Measurements from ENCODE around the gene COL8A2. TPM values are rescaled to one million over a fixed set of nuclear protein-coding genes. Genes with fewer than 3 reads are reported as not detected.

The COL8A2 gene
- total and polyA plus RNA-seq, 2 donors (not counting 3 experiments of a cell fraction or from before 2014, with no cell fraction given): 1.2 to 1.3 TPM

DNA sequence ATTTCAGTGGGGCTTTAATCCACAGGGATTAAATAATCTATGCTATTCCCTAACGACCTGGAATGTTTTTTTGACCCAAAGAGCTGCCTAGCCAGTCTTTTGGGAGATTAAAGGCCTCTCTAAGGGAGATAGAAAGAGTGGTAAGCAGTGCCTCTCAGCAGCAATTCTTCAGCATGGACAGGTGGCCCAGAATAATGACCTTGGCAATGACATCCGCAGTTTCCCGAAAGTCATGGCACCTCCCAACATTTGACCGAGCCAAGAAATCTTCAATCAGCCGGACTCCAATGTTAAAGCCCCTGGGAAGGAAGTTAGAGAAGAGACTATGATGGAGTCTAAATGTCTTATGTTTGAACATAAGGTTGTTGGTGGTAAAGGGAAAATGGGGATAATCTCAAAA lies 14.5 kb upstream of the COL8A2 start:
- FAIRE-seq: no peak
- peaks cover 4 to 11% of the 10 kb centered on the region in 2 experiments for H3K36me3 ChIP-seq (ENCODE audit: control insufficient read depth in 2 of 2, extremely low read depth in 1 of 2, insufficient read depth in 2 of 2, low read length in 2 of 2)
- TF ChIP-seq POLR2A (IDR thresholded peaks at IDR 0.05; ENCODE audit: low read depth, low read length): no peak
- TF ChIP-seq POLR2AphosphoS5 (IDR thresholded peaks at IDR 0.05; ENCODE audit: insufficient read depth, low read depth, low read length): no peak
- no peak for TF ChIP-seq FOS (IDR thresholded peaks at IDR 0.05; ENCODE audit: borderline replicate concordance, insufficient read depth, low read length)
- intact Hi-C loops (cut with micrococcal nuclease): no loop called here
- H3K27me3 ChIP-seq (ENCODE audit: control insufficient read depth in 2 of 2, insufficient read depth in 2 of 2, low read length in 2 of 2): no peaks in the 10 kb centered on the region
- no TSS peak for BruUV-seq (replicated peaks)
- H3K9me1 ChIP-seq (replicated peaks; ENCODE audit: control insufficient read depth, extremely low read depth, insufficient read depth, low read length): no peaks in the 10 kb centered on the region
- no peak overlapping the region for H3K4me2 ChIP-seq (ENCODE audit: insufficient read depth, low read length)
- H3K79me2 ChIP-seq (ENCODE audit: control insufficient read depth, insufficient read depth, low read length): peaks cover 36% of the 10 kb centered on the region
- no peaks in the 10 kb centered on the region for H3K9me3 ChIP-seq (replicated peaks; ENCODE audit: control insufficient read depth, insufficient read depth, low read length)
- H4K20me1 ChIP-seq (replicated peaks; ENCODE audit: control insufficient read depth, extremely low read depth, insufficient read depth, low read length): no peaks in the 10 kb centered on the region
- peaks cover 33% of the 10 kb centered on the region for H3K4me1 ChIP-seq (ENCODE audit: control insufficient read depth, extremely low read depth, insufficient read depth, low read length)
- H3K9ac ChIP-seq (replicated peaks; ENCODE audit: extremely low read depth, insufficient read depth, low read length): no peak overlapping the region
- POLR2A ChIA-PET: no interaction called here
- H3K27ac ChIP-seq (ENCODE audit: insufficient read depth, low read depth, low read length): no peak overlapping the region
- no peak overlapping the region for H2AFZ ChIP-seq (ENCODE audit: low read depth, low read length)
- CTCF ChIA-PET: no interaction called here
- no peak overlapping the region for H3K4me3 ChIP-seq (replicated peaks in 1 of 3; ENCODE audit: insufficient read depth in 1 of 3, low read depth in 1 of 3, low read length in 3 of 3)
- DNase-seq (ENCODE audit: low read depth, low spot score): no peak
- dilution Hi-C loops (cut with MboI; ENCODE audit: extremely low pct_ligation_motif_present, low sequenced_read_pairs): no loop called here

DNA sequence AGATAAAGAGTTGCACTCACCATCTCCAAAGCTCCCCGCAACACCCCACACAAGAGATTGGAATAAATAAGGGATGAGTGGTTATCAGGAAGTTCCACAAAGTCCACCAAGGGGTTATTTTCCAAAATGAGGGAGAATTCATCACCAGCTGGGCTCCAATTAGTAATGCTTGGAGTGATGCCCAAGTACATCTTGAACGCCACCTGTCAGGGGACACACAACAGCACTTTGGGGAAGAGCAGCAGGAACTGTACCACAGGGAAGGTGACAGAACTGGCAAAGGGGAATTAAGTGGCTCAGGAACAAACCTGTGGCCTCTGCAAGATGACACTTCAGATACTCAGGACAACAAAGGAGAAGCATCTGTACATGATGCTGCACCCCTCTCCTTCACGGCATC lies 12.8 kb upstream of the COL8A2 start:
- Histone ChIP-seq H3K9me1 (replicated peaks; ENCODE audit: control insufficient read depth, extremely low read depth, insufficient read depth, low read length) (no peaks in the 10 kb centered on the region), H3K27me3 (ENCODE audit: control insufficient read depth in 2 of 2, insufficient read depth in 2 of 2, low read length in 2 of 2) (no peaks in the 10 kb centered on the region), H3K4me3 (replicated peaks in 1 of 3; ENCODE audit: insufficient read depth in 1 of 3, low read depth in 1 of 3, low read length in 3 of 3) (no peak overlapping the region), H3K79me2 (ENCODE audit: control insufficient read depth, insufficient read depth, low read length) (peaks cover 21% of the 10 kb centered on the region), H3K9me3 (replicated peaks; ENCODE audit: control insufficient read depth, insufficient read depth, low read length) (no peaks in the 10 kb centered on the region), H3K9ac (replicated peaks; ENCODE audit: extremely low read depth, insufficient read depth, low read length) (no peak overlapping the region), H3K4me2 (ENCODE audit: insufficient read depth, low read length) (no peak overlapping the region), H3K36me3 (ENCODE audit: control insufficient read depth in 2 of 2, extremely low read depth in 1 of 2, insufficient read depth in 2 of 2, low read length in 2 of 2) (peaks cover 4 to 11% of the 10 kb centered on the region in 2 experiments), H4K20me1 (replicated peaks; ENCODE audit: control insufficient read depth, extremely low read depth, insufficient read depth, low read length) (no peaks in the 10 kb centered on the region), H2AFZ (ENCODE audit: low read depth, low read length) (no peak overlapping the region), H3K27ac (ENCODE audit: insufficient read depth, low read depth, low read length) (no peak overlapping the region), H3K4me1 (ENCODE audit: control insufficient read depth, extremely low read depth, insufficient read depth, low read length) (peaks cover 46% of the 10 kb centered on the region)
- ChIA-PET POLR2A (no interaction called here), CTCF (interaction anchor here (1.4 kb wide), 1 partner anchor 11 kb away, joined by 3 read pairs; the partner anchor contains the start of gene TRAPPC3)
- intact Hi-C loops (cut with micrococcal nuclease): no loop called here
- no TSS peak for BruUV-seq (replicated peaks)
- dilution Hi-C loops (cut with MboI; ENCODE audit: extremely low pct_ligation_motif_present, low sequenced_read_pairs): no loop called here
- DNase-seq (ENCODE audit: low read depth, low spot score): no peak
- TF ChIP-seq POLR2A (IDR thresholded peaks at IDR 0.05; ENCODE audit: low read depth, low read length): no peak
- TF ChIP-seq FOS (IDR thresholded peaks at IDR 0.05; ENCODE audit: borderline replicate concordance, insufficient read depth, low read length): no peak
- TF ChIP-seq, protein P1, sequence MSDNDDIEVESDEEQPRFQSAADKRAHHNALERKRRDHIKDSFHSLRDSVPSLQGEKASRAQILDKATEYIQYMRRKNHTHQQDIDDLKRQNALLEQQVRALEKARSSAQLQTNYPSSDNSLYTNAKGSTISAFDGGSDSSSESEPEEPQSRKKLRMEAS (IDR thresholded peaks at IDR 0.05; ENCODE audit: insufficient read depth, insufficient read length): no peak
- no peak for TF ChIP-seq JUN (IDR thresholded peaks at IDR 0.05; ENCODE audit: borderline replicate concordance, insufficient read depth, insufficient read length, low read depth)
- TF ChIP-seq, protein P2, sequence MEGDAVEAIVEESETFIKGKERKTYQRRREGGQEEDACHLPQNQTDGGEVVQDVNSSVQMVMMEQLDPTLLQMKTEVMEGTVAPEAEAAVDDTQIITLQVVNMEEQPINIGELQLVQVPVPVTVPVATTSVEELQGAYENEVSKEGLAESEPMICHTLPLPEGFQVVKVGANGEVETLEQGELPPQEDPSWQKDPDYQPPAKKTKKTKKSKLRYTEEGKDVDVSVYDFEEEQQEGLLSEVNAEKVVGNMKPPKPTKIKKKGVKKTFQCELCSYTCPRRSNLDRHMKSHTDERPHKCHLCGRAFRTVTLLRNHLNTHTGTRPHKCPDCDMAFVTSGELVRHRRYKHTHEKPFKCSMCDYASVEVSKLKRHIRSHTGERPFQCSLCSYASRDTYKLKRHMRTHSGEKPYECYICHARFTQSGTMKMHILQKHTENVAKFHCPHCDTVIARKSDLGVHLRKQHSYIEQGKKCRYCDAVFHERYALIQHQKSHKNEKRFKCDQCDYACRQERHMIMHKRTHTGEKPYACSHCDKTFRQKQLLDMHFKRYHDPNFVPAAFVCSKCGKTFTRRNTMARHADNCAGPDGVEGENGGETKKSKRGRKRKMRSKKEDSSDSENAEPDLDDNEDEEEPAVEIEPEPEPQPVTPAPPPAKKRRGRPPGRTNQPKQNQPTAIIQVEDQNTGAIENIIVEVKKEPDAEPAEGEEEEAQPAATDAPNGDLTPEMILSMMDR (IDR thresholded peaks at IDR 0.05; ENCODE audit: extremely low read depth in 1 of 2, insufficient read depth in 1 of 2, low read depth in 1 of 2, low read length in 2 of 2): no peak
- TF ChIP-seq GATA2 (IDR thresholded peaks at IDR 0.05; ENCODE audit: insufficient read depth, insufficient read length, low read depth, low read length): no peak
- no peak for TF ChIP-seq MYC (IDR thresholded peaks at IDR 0.05; ENCODE audit: low read depth, low read length)
- no peak for TF ChIP-seq EZH2 (IDR thresholded peaks at IDR 0.05; ENCODE audit: borderline replicate concordance, low read depth, low read length, severe bottlenecking)
- TF ChIP-seq POLR2AphosphoS5 (IDR thresholded peaks at IDR 0.05; ENCODE audit: insufficient read depth, low read depth, low read length): no peak
- no peak for FAIRE-seq

All from endothelial cell of umbilical vein (primary cell).